GM20000 (cell line): ENCODE data around the gene MTG2.

Experiments
- DNase-seq: peaks from one replicate; pipeline ENCODE4 v3.0.0; 2012; ENCODE audit warnings: low spot score
- TF ChIP-seq, protein P1 (sequence below): IDR thresholded peaks from 2 replicates; pipeline ENCODE4 v1.5.1; 2012; ENCODE audit warnings: mild to moderate bottlenecking, control low read depth; ENCODE audit errors: extremely low read depth, missing control alignments

MTG2 gene

DNA sequence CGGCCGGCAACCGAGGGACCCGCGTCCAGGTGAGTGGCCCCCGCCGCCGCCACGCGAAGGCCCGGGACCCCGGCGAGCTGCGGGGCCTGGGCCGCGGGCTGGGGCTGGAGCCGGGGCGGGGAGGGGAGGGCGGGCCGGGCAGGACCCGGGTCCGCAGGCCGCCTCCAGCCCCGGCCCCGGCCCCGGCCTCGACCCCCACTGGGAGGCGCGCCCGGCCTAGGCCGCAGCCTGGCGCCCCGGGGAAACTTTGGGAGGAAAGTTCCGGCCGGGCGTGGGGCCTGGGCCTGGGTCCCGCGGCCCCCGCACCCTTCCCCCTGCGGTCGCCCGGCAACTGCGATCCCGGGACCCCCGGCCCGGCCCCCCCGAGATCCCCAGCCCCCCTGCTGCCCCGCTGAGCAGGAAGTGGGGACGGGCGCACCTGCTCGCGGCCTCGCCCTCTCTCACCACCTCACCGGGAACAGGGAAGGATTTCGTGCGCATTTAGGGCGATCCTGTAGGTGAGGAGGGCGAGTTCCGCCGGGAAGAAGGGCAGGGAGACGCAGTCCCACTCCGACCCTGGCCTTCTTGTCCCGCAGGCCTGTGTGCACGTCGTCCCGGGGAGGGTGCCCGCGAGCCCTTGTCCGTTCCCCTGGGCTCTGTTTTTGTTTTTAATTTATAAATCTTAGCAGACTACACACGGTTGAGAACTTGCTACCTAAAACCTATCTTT lies 55.9 kb downstream of the MTG2 start:
- TF ChIP-seq, protein P1, sequence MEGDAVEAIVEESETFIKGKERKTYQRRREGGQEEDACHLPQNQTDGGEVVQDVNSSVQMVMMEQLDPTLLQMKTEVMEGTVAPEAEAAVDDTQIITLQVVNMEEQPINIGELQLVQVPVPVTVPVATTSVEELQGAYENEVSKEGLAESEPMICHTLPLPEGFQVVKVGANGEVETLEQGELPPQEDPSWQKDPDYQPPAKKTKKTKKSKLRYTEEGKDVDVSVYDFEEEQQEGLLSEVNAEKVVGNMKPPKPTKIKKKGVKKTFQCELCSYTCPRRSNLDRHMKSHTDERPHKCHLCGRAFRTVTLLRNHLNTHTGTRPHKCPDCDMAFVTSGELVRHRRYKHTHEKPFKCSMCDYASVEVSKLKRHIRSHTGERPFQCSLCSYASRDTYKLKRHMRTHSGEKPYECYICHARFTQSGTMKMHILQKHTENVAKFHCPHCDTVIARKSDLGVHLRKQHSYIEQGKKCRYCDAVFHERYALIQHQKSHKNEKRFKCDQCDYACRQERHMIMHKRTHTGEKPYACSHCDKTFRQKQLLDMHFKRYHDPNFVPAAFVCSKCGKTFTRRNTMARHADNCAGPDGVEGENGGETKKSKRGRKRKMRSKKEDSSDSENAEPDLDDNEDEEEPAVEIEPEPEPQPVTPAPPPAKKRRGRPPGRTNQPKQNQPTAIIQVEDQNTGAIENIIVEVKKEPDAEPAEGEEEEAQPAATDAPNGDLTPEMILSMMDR, result no peak
- DNase-seq, result peak; percentile 56

DNA sequence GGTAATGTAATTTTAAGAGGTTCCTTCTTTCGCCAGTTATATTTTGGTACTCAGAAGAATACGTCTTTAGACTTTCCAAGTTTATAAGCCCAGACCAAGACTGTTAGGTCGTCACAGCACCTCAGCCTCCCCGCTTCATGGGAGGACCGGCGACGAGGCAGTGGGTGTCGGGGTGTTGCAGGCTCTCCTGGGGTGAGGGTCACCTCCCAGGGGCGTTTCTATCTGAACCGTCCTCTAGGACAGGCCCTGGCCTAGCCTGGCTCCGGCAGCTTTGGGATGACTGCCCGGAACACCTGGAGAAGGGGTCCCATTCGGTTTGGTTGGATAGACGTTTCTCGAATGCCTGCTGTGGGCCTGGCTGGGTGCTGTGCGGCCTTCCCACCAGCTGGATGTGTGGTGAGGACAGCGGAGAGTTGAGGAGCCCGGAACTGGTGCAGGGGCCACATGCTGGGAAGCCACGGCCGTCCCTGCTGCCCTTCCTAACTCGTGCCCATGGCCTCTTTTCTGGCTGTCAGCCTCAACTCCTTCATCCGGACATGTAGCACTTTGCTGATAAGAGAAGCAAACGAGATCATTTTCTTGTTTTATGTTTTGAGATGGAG lies 56.6 kb downstream of the MTG2 start:
- TF ChIP-seq, protein P1, result no peak
- no peak for DNase-seq

GRCh38 chr20:62240020-62240685 lies 57.3 kb downstream of the MTG2 start:
- TF ChIP-seq, protein P1, result no peak
- DNase-seq, result no peak

- TF ChIP-seq, protein P1, result no peak
Measured at GRCh38 chr20:62241506-62241905, 58.7 kb downstream of the MTG2 start.

GRCh38 chr20:62242176-62242575 lies 59.3 kb downstream of the MTG2 start:
- TF ChIP-seq, protein P1, result no peak
- DNase-seq, result no peak

More at GRCh38 chr20:62241506-62241905, 58.7 kb downstream of the MTG2 start:
- DNase-seq, result no peak

- TF ChIP-seq, protein P1, result no peak
- DNase-seq, result no peak
Measured at GRCh38 chr20:62243106-62243505, 60.3 kb downstream of the MTG2 start.

- TF ChIP-seq, protein P1, result no peak
- DNase-seq, result no peak
Measured at GRCh38 chr20:62243906-62244515, 61.2 kb downstream of the MTG2 start.
